Smooth muscle cell (in vitro differentiated cells): Measurements from ENCODE around the gene COL5A1. TPM values are rescaled to one million over a fixed set of nuclear protein-coding genes. Genes with fewer than 3 reads are reported as not detected.
A peak's percentile ranks its signal among the peaks of the same experiment; 100 is the strongest.

Source experiments
- DNase-seq: peaks from one replicate; lab custom pipeline; 2025; ENCODE audit not compliant: unreplicated experiment; lab: John Stamatoyannopoulos, UW
- H2AFZ ChIP-seq: fragments of 200-600 bp; sonication (generic); 2 replicates; pipeline ENCODE4 v1.6.0; 2016; ENCODE audit warnings: antibody characterized with exemption, low read depth, mild to moderate bottlenecking
- H3F3A ChIP-seq: fragments of 200-600 bp; sonication (generic); 2 replicates; pipeline ENCODE4 v1.6.0; 2017; ENCODE audit warnings: antibody characterized with exemption, low read depth
- H3K27ac ChIP-seq: fragments of 200-600 bp; sonication (generic); 2 replicates; pipeline ENCODE4 v1.5.1; 2016; ENCODE audit warnings: low read depth, mild to moderate bottlenecking
- H3K27me3 ChIP-seq: fragments of 200-600 bp; sonication (generic); 2 replicates; pipeline ENCODE4 v1.6.1; 2016; ENCODE audit warnings: low read depth, mild to moderate bottlenecking
- H3K36me3 ChIP-seq: fragments of 200-600 bp; sonication (generic); 2 replicates; pipeline ENCODE4 v1.5.1; 2016; ENCODE audit warnings: low read depth
- H3K4me1 ChIP-seq: fragments of 200-600 bp; sonication (generic); 2 replicates; pipeline ENCODE4 v1.5.1; 2016; ENCODE audit warnings: low read depth
- H3K4me2 ChIP-seq: fragments of 200-600 bp; sonication (generic); 2 replicates; pipeline ENCODE4 v1.6.0; 2016; ENCODE audit warnings: mild to moderate bottlenecking
- H3K4me3 ChIP-seq: fragments of 200-600 bp; sonication (generic); 2 replicates; pipeline ENCODE4 v1.5.1; 2016; ENCODE audit warnings: mild to moderate bottlenecking
- H3K79me2 ChIP-seq: fragments of 200-600 bp; sonication (generic); 2 replicates; pipeline ENCODE4 v1.6.0; 2016; ENCODE audit warnings: low read depth, mild to moderate bottlenecking
- H3K9ac ChIP-seq: fragments of 200-600 bp; sonication (generic); 2 replicates; pipeline ENCODE4 v1.6.0; 2016; ENCODE audit warnings: low read depth
- H3K9me3 ChIP-seq: fragments of 200-600 bp; sonication (generic); replicated peaks from 2 replicates; pipeline ENCODE4 v1.5.1; 2016; ENCODE audit warnings: low read depth
- H4K20me1 ChIP-seq: fragments of 200-600 bp; sonication (generic); 2 replicates; pipeline ENCODE4 v1.6.0; 2016; ENCODE audit warnings: low read depth
- WGBS: methylation state at CpG from one replicate; pipeline ENCODE4 v1.1.7; 2016; ENCODE audit warnings: low lambda C conversion rate; 5-methylcytosine and 5-hydroxymethylcytosine counted together
- polyA plus RNA-seq: library from polyadenylated mRNA; unstranded; fragments of >200 nt; fragmentation: Nextera tagmentation; extraction: Ambion mirVana; gene quantifications from 2 replicates; pipeline ENCODE4 v1.2.1, GENCODE V29; 2016
- total RNA-seq: library from RNA; depleted of rRNA; stranded (reverse); fragments of >200 nt; gene quantifications from 2 replicates; pipeline ENCODE4 v1.2.3, GENCODE V29; 2014
- TF ChIP-seq, protein P1 (sequence below): fragments of 200-600 bp; sonication (generic); IDR thresholded peaks from 2 replicates; pipeline ENCODE4 v1.5.1; 2017; ENCODE audit warnings: borderline replicate concordance, mild to moderate bottlenecking, antibody characterized with exemption; ENCODE audit not compliant: insufficient read depth, poor library complexity, severe bottlenecking

COL5A1 gene
- total and polyA plus RNA-seq, 2 experiments from 2014 or later = 1,084 to 1,443 TPM

GRCh38 chr9:134739660-134739968 is 98.0 kb downstream of the COL5A1 start:
- no peak for DNase-seq
- WGBS = 91% methylated on average over 8 of the region's 8 CpGs
- Histone ChIP-seq H3K27ac (peak overlapping the region; percentile 75), H3K27me3 (no peaks in the 10 kb centered on the region), H3K4me1 (no peaks in the 10 kb centered on the region), H4K20me1 (peaks cover 100% of the 10 kb centered on the region), H3K36me3 (peaks cover 10% of the 10 kb centered on the region), H3K9me3 (no peaks in the 10 kb centered on the region), H3K79me2 (peaks cover 50% of the 10 kb centered on the region), H3K9ac (no peak overlapping the region), H3K4me2 (no peak overlapping the region), H2AFZ (no peak overlapping the region), H3K4me3 (no peak overlapping the region), H3F3A (peaks cover 96% of the 10 kb centered on the region)
- TF ChIP-seq, protein P1, sequence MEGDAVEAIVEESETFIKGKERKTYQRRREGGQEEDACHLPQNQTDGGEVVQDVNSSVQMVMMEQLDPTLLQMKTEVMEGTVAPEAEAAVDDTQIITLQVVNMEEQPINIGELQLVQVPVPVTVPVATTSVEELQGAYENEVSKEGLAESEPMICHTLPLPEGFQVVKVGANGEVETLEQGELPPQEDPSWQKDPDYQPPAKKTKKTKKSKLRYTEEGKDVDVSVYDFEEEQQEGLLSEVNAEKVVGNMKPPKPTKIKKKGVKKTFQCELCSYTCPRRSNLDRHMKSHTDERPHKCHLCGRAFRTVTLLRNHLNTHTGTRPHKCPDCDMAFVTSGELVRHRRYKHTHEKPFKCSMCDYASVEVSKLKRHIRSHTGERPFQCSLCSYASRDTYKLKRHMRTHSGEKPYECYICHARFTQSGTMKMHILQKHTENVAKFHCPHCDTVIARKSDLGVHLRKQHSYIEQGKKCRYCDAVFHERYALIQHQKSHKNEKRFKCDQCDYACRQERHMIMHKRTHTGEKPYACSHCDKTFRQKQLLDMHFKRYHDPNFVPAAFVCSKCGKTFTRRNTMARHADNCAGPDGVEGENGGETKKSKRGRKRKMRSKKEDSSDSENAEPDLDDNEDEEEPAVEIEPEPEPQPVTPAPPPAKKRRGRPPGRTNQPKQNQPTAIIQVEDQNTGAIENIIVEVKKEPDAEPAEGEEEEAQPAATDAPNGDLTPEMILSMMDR = no peak

DNA sequence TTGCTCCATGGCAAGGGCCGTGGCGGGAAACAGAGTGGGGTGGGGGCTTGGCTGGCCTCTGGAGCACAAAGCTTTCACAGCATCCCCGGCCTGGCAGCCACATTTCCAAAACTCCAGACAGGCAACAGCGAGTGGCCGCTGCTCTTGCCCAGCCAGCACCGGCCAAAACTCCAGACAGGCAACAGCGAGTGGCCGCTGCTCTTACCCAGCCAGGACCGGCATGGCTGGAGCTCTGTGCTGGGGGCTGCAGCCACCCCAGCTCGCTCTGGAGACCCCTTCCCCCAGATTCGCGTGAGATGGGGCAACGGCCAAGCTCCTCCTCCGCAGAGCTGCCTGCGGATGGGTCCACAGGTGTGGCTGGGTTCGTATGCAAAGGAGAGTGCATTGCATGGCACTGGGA is 98.5 kb downstream of the COL5A1 start:
- Histone ChIP-seq H2AFZ (no peak overlapping the region), H3K79me2 (peaks cover 47% of the 10 kb centered on the region), H3K27me3 (no peaks in the 10 kb centered on the region), H3K9me3 (no peaks in the 10 kb centered on the region), H4K20me1 (peaks cover 100% of the 10 kb centered on the region), H3K36me3 (peaks cover 10% of the 10 kb centered on the region), H3K9ac (no peak overlapping the region), H3F3A (peaks cover 96% of the 10 kb centered on the region), H3K4me3 (no peak overlapping the region), H3K4me1 (no peaks in the 10 kb centered on the region), H3K4me2 (no peak overlapping the region), H3K27ac (peak overlapping the region; percentile 75)
- 89% methylated on average over 14 of the region's 16 CpGs for WGBS
- DNase-seq = no peak
- TF ChIP-seq, protein P1 = no peak

DNA sequence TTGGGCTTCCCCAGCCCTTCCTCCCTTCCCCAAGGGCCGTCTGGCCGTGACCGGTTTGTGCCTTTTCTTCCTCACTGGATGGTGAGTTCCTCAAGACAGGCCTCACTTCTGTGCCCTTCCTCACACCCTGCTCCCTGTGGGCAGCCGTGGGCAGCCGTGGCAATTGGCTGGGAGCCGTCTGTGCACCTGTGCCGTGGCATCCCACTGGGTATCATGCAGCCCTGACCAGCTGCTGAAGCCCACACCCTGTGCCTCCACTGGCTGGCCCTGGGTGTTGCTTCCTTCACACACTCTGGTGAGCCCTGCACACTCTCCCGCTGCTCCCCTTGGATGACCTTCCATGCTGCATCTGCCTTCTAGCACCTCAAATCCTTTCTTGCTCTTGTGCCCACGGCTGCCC is 100.2 kb downstream of the COL5A1 start:
- Histone ChIP-seq H3K27me3 (no peaks in the 10 kb centered on the region), H3K27ac (peak overlapping the region; percentile 75), H4K20me1 (peaks cover 100% of the 10 kb centered on the region), H3F3A (peaks cover 98% of the 10 kb centered on the region), H3K4me2 (no peak overlapping the region), H3K36me3 (peaks cover 19% of the 10 kb centered on the region), H3K79me2 (peaks cover 36% of the 10 kb centered on the region), H3K9ac (no peak overlapping the region), H2AFZ (no peak overlapping the region), H3K4me3 (no peak overlapping the region), H3K4me1 (no peaks in the 10 kb centered on the region), H3K9me3 (no peaks in the 10 kb centered on the region)
- 94% methylated on average over 9 of the region's 9 CpGs for WGBS
- TF ChIP-seq, protein P1 = no peak
- no peak for DNase-seq

GRCh38 chr9:134742822-134743535 is 101.4 kb downstream of the COL5A1 start:
- Histone ChIP-seq H3K4me3 (no peak overlapping the region), H3K4me1 (no peaks in the 10 kb centered on the region), H3K36me3 (peaks cover 24% of the 10 kb centered on the region), H4K20me1 (peaks cover 100% of the 10 kb centered on the region), H3K27ac (peak overlapping the region; percentile 24), H3K9ac (no peak overlapping the region), H2AFZ (no peak overlapping the region), H3K79me2 (peaks cover 26% of the 10 kb centered on the region), H3K9me3 (no peaks in the 10 kb centered on the region), H3K27me3 (no peaks in the 10 kb centered on the region), H3K4me2 (no peak overlapping the region), H3F3A (peaks cover 97% of the 10 kb centered on the region)
- WGBS = 88% methylated on average over 22 of the region's 22 CpGs
- TF ChIP-seq, protein P1 = peak; percentile 18
- DNase-seq = no peak
